Skeletal muscle tissue (tissue), 4 donors: ENCODE results near the gene CPA5. TPM values are rescaled to one million over a fixed set of nuclear protein-coding genes. Genes with fewer than 3 reads are reported as not detected.

Experiments used
- H3K27ac ChIP-seq: one replicate; pipeline ENCODE4 v1.7.0; 2013; ENCODE audit warnings: mild to moderate bottlenecking, low read depth, low read length, inconsistent platforms
- H3K27me3 ChIP-seq, 3 donors: one replicate each; pipeline ENCODE4 v1.7.0; 2013; ENCODE audit warnings: low read length in 3 of 3; ENCODE audit not compliant: control insufficient read depth in 3 of 3, insufficient read depth in 3 of 3
- H3K36me3 ChIP-seq, 3 donors: one replicate each; pipeline ENCODE4 v1.7.0; 2013; ENCODE audit warnings: low read length in 3 of 3; ENCODE audit not compliant: control insufficient read depth in 3 of 3, insufficient read depth in 3 of 3
- H3K4me1 ChIP-seq, 3 donors: one replicate each; pipeline ENCODE4 v1.7.0; 2013; ENCODE audit warnings: low read length in 3 of 3, mild to moderate bottlenecking in 3 of 3; ENCODE audit not compliant: control insufficient read depth in 3 of 3, insufficient read depth in 3 of 3
- H3K4me3 ChIP-seq, 3 donors: one replicate each; pipeline ENCODE4 v1.7.0; 2013; ENCODE audit warnings: low read length in 3 of 3
- H3K9ac ChIP-seq, 3 donors: one replicate each; pipeline ENCODE4 v1.7.0; 2013; ENCODE audit warnings: low read length in 3 of 3, mild to moderate bottlenecking in 3 of 3, moderate library complexity in 2 of 3, low read depth in 1 of 3
- H3K9me3 ChIP-seq, 3 donors: one replicate each; pipeline ENCODE4 v1.7.0; 2013; ENCODE audit warnings: low read length in 3 of 3; ENCODE audit not compliant: control insufficient read depth in 3 of 3
- total RNA-seq: library from RNA; depleted of rRNA; stranded (reverse); fragments of >200 nt; gene quantifications from one replicate; pipeline ENCODE4 v1.2.3, GENCODE V29; 2014
- donor health status: Osteomylitis.

The CPA5 gene
- total RNA-seq, 1 donor from 2014 or later: not detected

GRCh38 chr7:130393841-130394411 is 49.3 kb downstream of the CPA5 start:
- Histone ChIP-seq H3K4me1 (peaks cover 0 to 7% (median 0%) of the 10 kb centered on the region in 3 donors), H3K27me3 (no peaks in the 10 kb centered on the region), H3K27ac (no peak overlapping the region), H3K36me3 (no peaks in the 10 kb centered on the region), H3K4me3 (no peak overlapping the region), H3K9ac (no peak overlapping the region), H3K9me3 (no peaks in the 10 kb centered on the region)

- Histone ChIP-seq H3K9ac (no peak overlapping the region), H3K36me3 (no peaks in the 10 kb centered on the region), H3K4me1 (peaks cover 0 to 7% (median 0%) of the 10 kb centered on the region in 3 donors), H3K27ac (no peak overlapping the region), H3K27me3 (no peaks in the 10 kb centered on the region), H3K9me3 (no peaks in the 10 kb centered on the region), H3K4me3 (no peak overlapping the region)
Observed at GRCh38 chr7:130394421-130395195, 50.0 kb downstream of the CPA5 start.

GRCh38 chr7:130395421-130395820 is 50.8 kb downstream of the CPA5 start:
- Histone ChIP-seq H3K9ac (no peak overlapping the region), H3K36me3 (no peaks in the 10 kb centered on the region), H3K4me1 (peaks cover 0 to 8% (median 0%) of the 10 kb centered on the region in 3 donors), H3K9me3 (no peaks in the 10 kb centered on the region), H3K4me3 (no peak overlapping the region), H3K27me3 (no peaks in the 10 kb centered on the region), H3K27ac (no peak overlapping the region)

GRCh38 chr7:130396109-130396508 is 51.5 kb downstream of the CPA5 start:
- peaks cover 0 to 12% (median 0%) of the 10 kb centered on the region in 3 donors for H3K4me1 ChIP-seq
- no peaks in the 10 kb centered on the region for H3K9me3 ChIP-seq
- no peak overlapping the region for H3K4me3 ChIP-seq
- H3K27ac ChIP-seq: no peak overlapping the region
- no peaks in the 10 kb centered on the region for H3K36me3 ChIP-seq
- no peak overlapping the region for H3K9ac ChIP-seq
- H3K27me3 ChIP-seq: no peaks in the 10 kb centered on the region

GRCh38 chr7:130397051-130397757 is 52.6 kb downstream of the CPA5 start:
- no peaks in the 10 kb centered on the region for H3K9me3 ChIP-seq
- no peak overlapping the region for H3K4me3 ChIP-seq
- peaks cover 0 to 12% (median 0%) of the 10 kb centered on the region in 3 donors for H3K4me1 ChIP-seq
- H3K9ac ChIP-seq: no peak overlapping the region
- H3K27ac ChIP-seq: no peak overlapping the region
- no peaks in the 10 kb centered on the region for H3K27me3 ChIP-seq
- no peaks in the 10 kb centered on the region for H3K36me3 ChIP-seq

- Histone ChIP-seq H3K27me3 (no peaks in the 10 kb centered on the region), H3K36me3 (peaks cover 0 to 4% (median 0%) of the 10 kb centered on the region in 3 donors), H3K9ac (no peak overlapping the region), H3K4me1 (peaks cover 0 to 12% (median 0%) of the 10 kb centered on the region in 3 donors), H3K4me3 (no peak overlapping the region), H3K9me3 (no peaks in the 10 kb centered on the region), H3K27ac (no peak overlapping the region)
Observed at GRCh38 chr7:130397758-130398073, 53.1 kb downstream of the CPA5 start.

- peaks cover 0 to 7% (median 3%) of the 10 kb centered on the region in 3 donors for H3K36me3 ChIP-seq
- no peak overlapping the region for H3K27ac ChIP-seq
- H3K9ac ChIP-seq: no peak overlapping the region
- H3K27me3 ChIP-seq: no peaks in the 10 kb centered on the region
- no peaks in the 10 kb centered on the region for H3K9me3 ChIP-seq
- H3K4me3 ChIP-seq: no peak overlapping the region
- H3K4me1 ChIP-seq: peaks cover 0 to 9% (median 0%) of the 10 kb centered on the region in 3 donors
Observed at GRCh38 chr7:130398526-130399090, 54.0 kb downstream of the CPA5 start.

- Histone ChIP-seq H3K4me3 (no peak overlapping the region), H3K36me3 (peaks cover 0 to 7% (median 3%) of the 10 kb centered on the region in 3 donors), H3K27me3 (no peaks in the 10 kb centered on the region), H3K27ac (no peak overlapping the region), H3K9me3 (no peaks in the 10 kb centered on the region), H3K4me1 (peaks cover 0 to 5% (median 0%) of the 10 kb centered on the region in 3 donors), H3K9ac (no peak overlapping the region)
Observed at GRCh38 chr7:130400120-130400572, 55.5 kb downstream of the CPA5 start.

- Histone ChIP-seq H3K9ac (no peak overlapping the region), H3K27ac (no peak overlapping the region), H3K27me3 (no peaks in the 10 kb centered on the region), H3K4me1 (peaks cover 0 to 5% (median 0%) of the 10 kb centered on the region in 3 donors), H3K36me3 (peaks cover 0 to 7% (median 3%) of the 10 kb centered on the region in 3 donors), H3K9me3 (no peaks in the 10 kb centered on the region), H3K4me3 (no peak overlapping the region)
Observed at GRCh38 chr7:130401101-130401500, 56.5 kb downstream of the CPA5 start.
